ENCODE results near the gene KHSRP.
"Not testable (repeated sequence)": the region's sequence is repeated elsewhere in the genome, so short reads cannot be mapped to it uniquely, and the experiment has no call there.

KHSRP gene

GRCh38 chr19:6451583-6452222 lies 27.1 kb upstream of the KHSRP start:
- DNase-seq, result no peak

- no peak for DNase-seq
Measured at GRCh38 chr19:6450166-6450565, 25.6 kb upstream of the KHSRP start.

- no peak for DNase-seq
Measured at GRCh38 chr19:6448045-6448444, 23.4 kb upstream of the KHSRP start.

- no peak for DNase-seq
Measured at GRCh38 chr19:6446452-6446851, 21.8 kb upstream of the KHSRP start.

- no peak for DNase-seq
Measured at GRCh38 chr19:6443986-6444385, 19.4 kb upstream of the KHSRP start.

GRCh38 chr19:6442087-6442688 lies 17.6 kb upstream of the KHSRP start:
- DNase-seq, result no peak

- no peak for DNase-seq
Measured at GRCh38 chr19:6440905-6441304, 16.3 kb upstream of the KHSRP start.

- DNase-seq, result no peak
Measured at GRCh38 chr19:6439743-6440142, 15.1 kb upstream of the KHSRP start.

- no peak for DNase-seq
Measured at GRCh38 chr19:6433663-6434062, 9.1 kb upstream of the KHSRP start, which contains the start of gene SLC25A41. Gene SLC25A41 (minus strand): TSS chr19:6433763. CDS start chr19:6433693, 70 bp downstream.

GRCh38 chr19:6433165-6433564 lies 8.6 kb upstream of the KHSRP start:
- DNase-seq, result no peak

- no peak for DNase-seq
Measured at GRCh38 chr19:6431891-6432290, 7.3 kb upstream of the KHSRP start.

- no peak for DNase-seq
Measured at GRCh38 chr19:6429419-6430221, 5.0 kb upstream of the KHSRP start.

- DNase-seq, result not testable (repeated sequence)
Measured at GRCh38 chr19:6428692-6429418, 4.2 kb upstream of the KHSRP start.

- no peak for DNase-seq
Measured at GRCh38 chr19:6427131-6427530, 2.5 kb upstream of the KHSRP start.

GRCh38 chr19:6425732-6426620 lies 1.4 kb upstream of the KHSRP start:
- DNase-seq, result no peak

GRCh38 chr19:6424939-6425731 lies 524 bp upstream of the KHSRP start:
- DNase-seq, result peak; percentile 100

GRCh38 chr19:6423499-6424194 lies 964 bp downstream of the KHSRP start:
- peak; percentile 49 for DNase-seq

GRCh38 chr19:6421075-6422014 lies 3.3 kb downstream of the KHSRP start:
- DNase-seq, result no peak

- no peak for DNase-seq
Measured at GRCh38 chr19:6418562-6418932, 6.1 kb downstream of the KHSRP start.

All from fibroblast of skin of right biceps (primary cell).